ENCODE data around the gene ZNRF3.

DNA sequence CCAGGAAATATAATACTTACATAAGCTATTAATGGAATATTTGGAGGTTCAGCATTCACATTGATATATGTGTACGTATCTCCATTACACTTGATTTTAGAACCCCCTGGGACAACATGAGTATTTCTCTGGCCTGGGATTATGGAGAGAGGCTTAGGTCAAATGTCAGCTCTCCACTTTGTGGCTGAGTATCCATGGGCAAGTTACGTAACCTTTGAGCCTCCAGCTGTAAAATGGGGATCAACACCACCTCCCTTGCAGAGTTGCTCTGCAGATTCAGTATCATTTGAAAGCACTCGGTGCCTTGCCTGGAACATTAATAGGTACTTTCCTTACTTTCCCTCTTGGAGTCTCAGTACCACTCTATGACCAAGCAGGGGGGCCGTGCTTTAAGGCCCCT is 145.1 kb downstream of the ZNRF3 start:
- no peak for TF ChIP-seq POLR2A (IDR thresholded peaks at IDR 0.05)
- TF ChIP-seq, protein P1, sequence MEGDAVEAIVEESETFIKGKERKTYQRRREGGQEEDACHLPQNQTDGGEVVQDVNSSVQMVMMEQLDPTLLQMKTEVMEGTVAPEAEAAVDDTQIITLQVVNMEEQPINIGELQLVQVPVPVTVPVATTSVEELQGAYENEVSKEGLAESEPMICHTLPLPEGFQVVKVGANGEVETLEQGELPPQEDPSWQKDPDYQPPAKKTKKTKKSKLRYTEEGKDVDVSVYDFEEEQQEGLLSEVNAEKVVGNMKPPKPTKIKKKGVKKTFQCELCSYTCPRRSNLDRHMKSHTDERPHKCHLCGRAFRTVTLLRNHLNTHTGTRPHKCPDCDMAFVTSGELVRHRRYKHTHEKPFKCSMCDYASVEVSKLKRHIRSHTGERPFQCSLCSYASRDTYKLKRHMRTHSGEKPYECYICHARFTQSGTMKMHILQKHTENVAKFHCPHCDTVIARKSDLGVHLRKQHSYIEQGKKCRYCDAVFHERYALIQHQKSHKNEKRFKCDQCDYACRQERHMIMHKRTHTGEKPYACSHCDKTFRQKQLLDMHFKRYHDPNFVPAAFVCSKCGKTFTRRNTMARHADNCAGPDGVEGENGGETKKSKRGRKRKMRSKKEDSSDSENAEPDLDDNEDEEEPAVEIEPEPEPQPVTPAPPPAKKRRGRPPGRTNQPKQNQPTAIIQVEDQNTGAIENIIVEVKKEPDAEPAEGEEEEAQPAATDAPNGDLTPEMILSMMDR (IDR thresholded peaks at IDR 0.05): no peak
